Activated CD8-positive, alpha-beta T cell treated with anti-CD3 and anti-CD28 coated beads for 36 hours (primary cell): ENCODE data around the gene ADRB1. TPM values are rescaled to one million over a fixed set of nuclear protein-coding genes. Genes with fewer than 3 reads are reported as not detected.
A peak's percentile ranks its signal among the peaks of the same experiment; 100 is the strongest.

ENCODE experiments used
- ATAC-seq: fragments of 200-7000 bp; cut with Tn5 transposase; one replicate; pipeline ENCODE4 v1.10.0; 2021; ENCODE audit warnings: mild to moderate bottlenecking, moderate library complexity
- CTCF ChIA-PET: fragments of 350-600 bp; sonication (Branson Sonifier 250); formaldehyde crosslinking; loops from one replicate; lab custom pipeline; 2021; ENCODE audit warnings: antibody characterized with exemption; lab: Charles Lee
- POLR2A ChIA-PET: fragments of 350-600 bp; sonication (Branson Sonifier 250); formaldehyde crosslinking; loops from one replicate; lab custom pipeline; 2021; ENCODE audit warnings: antibody characterized with exemption; lab: Charles Lee
- DNase-seq: peaks from one replicate; pipeline ENCODE4 v3.0.0-alpha.2; 2020
- H3K27ac Mint-ChIP-seq: one replicate; pipeline ENCODE4 v1.8.0; 2021; ENCODE audit warnings: mild to moderate bottlenecking, mixed read lengths
- H3K27me3 Mint-ChIP-seq: one replicate; pipeline ENCODE4 v1.8.0; 2021; ENCODE audit warnings: mixed read lengths
- H3K36me3 Mint-ChIP-seq: one replicate; pipeline ENCODE4 v1.8.0; 2021; ENCODE audit warnings: low read depth, mixed read lengths
- H3K4me1 Mint-ChIP-seq: one replicate; pipeline ENCODE4 v1.8.0; 2021; ENCODE audit warnings: low read depth, mixed read lengths
- H3K4me3 Mint-ChIP-seq: one replicate; pipeline ENCODE4 v1.8.0; 2021; ENCODE audit warnings: mild to moderate bottlenecking, moderate library complexity, mixed read lengths
- H3K9me3 Mint-ChIP-seq: one replicate; pipeline ENCODE4 v1.8.0; 2021; ENCODE audit warnings: mixed read lengths
- CTCF ChIP-seq: fragments of 200-600 bp; IDR thresholded peaks from one replicate; pipeline ENCODE4 v1.8.0; 2022; ENCODE audit warnings: antibody characterized with exemption, mild to moderate bottlenecking
- intact Hi-C: fragments of 100-400 bp; cut with micrococcal nuclease; formaldehyde crosslinking; loops from one replicate; pipeline ENCODE4 v1.10.0; 2022
- total RNA-seq, 2 experiments: library from RNA; stranded (reverse); gene quantifications; one replicate each; pipeline ENCODE4 v1.2.3, GENCODE V29; 2021

Gene ADRB1
- total RNA-seq, 2 experiments from 2014 or later, result 0.27 to 0.40 TPM

GRCh38 chr10:114026189-114027040 lies 17.3 kb upstream of the ADRB1 start:
- Mint-ChIP-seq H3K9me3 (no peaks in the 10 kb centered on the region), H3K27me3 (peaks cover 34% of the 10 kb centered on the region), H3K4me3 (no peak overlapping the region), H3K4me1 (peaks cover 22% of the 10 kb centered on the region), H3K27ac (no peak overlapping the region), H3K36me3 (no peaks in the 10 kb centered on the region)
- TF ChIP-seq CTCF, result no peak
- POLR2A ChIA-PET, result no interaction called here
- DNase-seq, result no peak
- intact Hi-C loops, result no loop called here
- no peak for ATAC-seq
- CTCF ChIA-PET, result no interaction called here

GRCh38 chr10:114027041-114027394 lies 16.6 kb upstream of the ADRB1 start:
- H3K27ac Mint-ChIP-seq, result no peak overlapping the region
- POLR2A ChIA-PET, result no interaction called here
- H3K27me3 Mint-ChIP-seq, result peaks cover 31% of the 10 kb centered on the region

GRCh38 chr10:114027951-114028350 lies 15.7 kb upstream of the ADRB1 start:
- TF ChIP-seq CTCF, result no peak
- H3K4me1 Mint-ChIP-seq, result peaks cover 22% of the 10 kb centered on the region
- DNase-seq (no peak), ATAC-seq (no peak)
- intact Hi-C loops, result no loop called here
- no peaks in the 10 kb centered on the region for H3K9me3 Mint-ChIP-seq
- H3K27ac Mint-ChIP-seq, result no peak overlapping the region
- H3K36me3 Mint-ChIP-seq, result no peaks in the 10 kb centered on the region
- H3K27me3 Mint-ChIP-seq, result peaks cover 27% of the 10 kb centered on the region
- POLR2A ChIA-PET, result no interaction called here
- CTCF ChIA-PET, result no interaction called here
- no peak overlapping the region for H3K4me3 Mint-ChIP-seq

More at GRCh38 chr10:114027041-114027394, 16.6 kb upstream of the ADRB1 start:
- CTCF ChIA-PET, result no interaction called here
- no peak overlapping the region for H3K4me3 Mint-ChIP-seq
- TF ChIP-seq CTCF, result no peak
- H3K36me3 Mint-ChIP-seq, result no peaks in the 10 kb centered on the region
- intact Hi-C loops, result no loop called here
- H3K9me3 Mint-ChIP-seq, result no peaks in the 10 kb centered on the region
- DNase-seq, result no peak
- H3K4me1 Mint-ChIP-seq, result peaks cover 22% of the 10 kb centered on the region
- ATAC-seq, result no peak

- Mint-ChIP-seq H3K36me3 (no peaks in the 10 kb centered on the region), H3K9me3 (no peaks in the 10 kb centered on the region), H3K4me1 (peaks cover 22% of the 10 kb centered on the region), H3K4me3 (no peak overlapping the region), H3K27ac (no peak overlapping the region), H3K27me3 (peaks cover 28% of the 10 kb centered on the region)
- no peak for DNase-seq
- ChIA-PET POLR2A (no interaction called here), CTCF (no interaction called here)
- ATAC-seq, result no peak
- intact Hi-C loops, result no loop called here
- TF ChIP-seq CTCF, result no peak
Observed at GRCh38 chr10:114028425-114028824, 15.2 kb upstream of the ADRB1 start.

GRCh38 chr10:114029655-114030054 lies 14.0 kb upstream of the ADRB1 start:
- H3K9me3 Mint-ChIP-seq, result no peaks in the 10 kb centered on the region
- ATAC-seq (peak; percentile 60), DNase-seq (no peak)
- intact Hi-C loops, result no loop called here
- H3K27ac Mint-ChIP-seq, result no peak overlapping the region
- H3K4me3 Mint-ChIP-seq, result no peak overlapping the region
- POLR2A ChIA-PET, result no interaction called here
- peaks cover 28% of the 10 kb centered on the region for H3K27me3 Mint-ChIP-seq
- no peak for TF ChIP-seq CTCF
- peaks cover 17% of the 10 kb centered on the region for H3K4me1 Mint-ChIP-seq
- H3K36me3 Mint-ChIP-seq, result no peaks in the 10 kb centered on the region
- CTCF ChIA-PET, result interaction anchor here (0.8 to 1.0 kb wide), 2 partner anchors 17 to 40 kb away, joined by 3 to 4 read pairs; no protein-coding TSS in a partner anchor
